HPDE6-E6E7 (cell line): ENCODE results near the gene PDP2.
A peak's percentile ranks its signal among the peaks of the same experiment; 100 is the strongest.

Experiments used
- DNase-seq: peaks from one replicate; pipeline ENCODE4 v3.0.0; 2011; ENCODE audit warnings: missing footprints; ENCODE audit errors: extremely low spot score

The PDP2 gene

DNA sequence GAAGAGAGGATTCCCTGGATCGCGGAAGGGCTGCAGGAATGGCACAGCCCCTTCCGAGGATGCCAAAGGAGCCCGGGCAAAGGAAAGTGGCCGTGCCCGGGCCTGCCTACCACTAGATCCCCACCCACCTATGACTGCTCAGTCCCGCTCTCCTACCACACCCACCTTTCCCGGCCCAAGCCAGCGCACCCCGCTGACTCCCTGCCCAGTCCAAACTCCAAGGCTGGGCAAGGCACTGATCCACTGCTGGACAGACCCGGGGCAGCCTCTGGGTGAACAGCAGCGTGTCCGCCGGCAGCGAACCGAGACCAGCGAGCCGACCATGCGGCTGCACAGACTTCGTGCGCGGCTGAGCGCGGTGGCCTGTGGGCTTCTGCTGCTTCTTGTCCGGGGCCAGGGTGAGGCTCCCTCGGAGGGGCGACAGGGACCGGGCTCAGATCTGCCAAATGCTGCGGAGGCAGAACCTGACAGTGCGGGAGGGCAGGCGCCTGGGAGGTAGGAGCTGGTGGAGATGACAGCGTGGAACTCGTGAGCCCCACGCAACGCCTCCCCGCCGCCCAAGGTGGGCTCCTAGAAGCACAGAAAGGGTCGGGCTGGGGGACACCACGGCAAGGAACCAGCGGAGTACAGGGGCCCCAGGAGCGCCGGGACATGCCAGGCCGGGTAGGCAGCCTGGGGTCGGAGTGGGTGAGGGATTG lies 55.1 kb downstream of the PDP2 start, which contains the start of gene CES2:
Gene CES2 (plus strand): TSS at position 203 of the 698 bp plus-strand sequence. CDS start 120 bp downstream, at position 323.
- DNase-seq: peak; percentile 96

- no peak for DNase-seq
Observed at GRCh38 chr16:66936462-66936861, 56.1 kb downstream of the PDP2 start.

DNA sequence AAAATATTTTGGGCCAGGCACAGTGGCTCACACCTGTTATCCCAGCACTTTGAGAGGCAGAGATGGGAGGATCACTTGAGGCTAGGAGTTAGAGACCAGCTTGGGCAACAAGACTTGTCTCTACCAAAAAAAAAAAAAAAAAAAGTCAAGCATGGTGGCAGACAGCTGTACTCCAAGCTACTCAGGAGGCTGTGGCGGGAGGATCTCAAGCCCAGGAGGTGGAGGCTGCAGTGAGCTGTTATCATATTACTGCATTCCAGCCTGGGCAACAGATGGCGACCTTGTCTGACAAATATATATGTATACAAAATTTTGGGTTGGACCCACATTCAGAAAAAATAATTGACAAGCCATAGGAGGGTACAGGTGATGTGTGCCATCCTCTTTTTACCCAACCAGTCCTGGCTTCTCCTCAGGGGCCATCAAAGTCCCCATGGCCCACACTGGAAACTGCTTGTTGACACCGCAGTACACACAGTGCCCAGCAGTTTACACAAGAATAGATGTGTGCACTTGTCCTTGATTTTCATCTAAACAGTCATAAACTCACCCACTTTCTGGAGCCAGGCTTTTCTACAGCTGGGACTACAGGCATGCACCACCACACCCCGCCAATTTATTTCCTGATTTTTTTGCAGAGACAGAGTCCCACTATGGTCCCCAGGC lies 56.7 kb downstream of the PDP2 start:
- no peak for DNase-seq

DNA sequence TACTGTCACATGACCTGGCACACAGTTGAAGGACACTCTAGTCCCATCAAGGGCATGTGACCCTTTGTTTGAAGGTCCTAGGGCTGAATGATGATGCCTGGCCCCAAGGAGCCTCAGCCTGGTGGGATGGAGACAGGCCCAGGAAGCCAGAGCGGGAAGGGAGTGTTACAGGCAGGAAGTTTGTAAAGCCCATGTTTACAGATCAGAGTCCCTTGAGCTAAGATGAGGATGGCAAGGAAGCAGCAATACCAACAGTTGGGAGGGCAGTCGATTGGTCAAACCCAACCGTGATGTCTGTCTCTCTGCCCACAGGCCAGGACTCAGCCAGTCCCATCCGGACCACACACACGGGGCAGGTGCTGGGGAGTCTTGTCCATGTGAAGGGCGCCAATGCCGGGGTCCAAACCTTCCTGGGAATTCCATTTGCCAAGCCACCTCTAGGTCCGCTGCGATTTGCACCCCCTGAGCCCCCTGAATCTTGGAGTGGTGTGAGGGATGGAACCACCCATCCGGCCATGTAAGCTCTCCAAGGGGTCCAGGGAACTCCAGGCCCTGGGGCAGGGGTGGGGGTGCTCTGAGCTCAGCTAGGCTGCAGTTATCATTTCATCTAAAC lies 57.5 kb downstream of the PDP2 start:
- no peak for DNase-seq

DNA sequence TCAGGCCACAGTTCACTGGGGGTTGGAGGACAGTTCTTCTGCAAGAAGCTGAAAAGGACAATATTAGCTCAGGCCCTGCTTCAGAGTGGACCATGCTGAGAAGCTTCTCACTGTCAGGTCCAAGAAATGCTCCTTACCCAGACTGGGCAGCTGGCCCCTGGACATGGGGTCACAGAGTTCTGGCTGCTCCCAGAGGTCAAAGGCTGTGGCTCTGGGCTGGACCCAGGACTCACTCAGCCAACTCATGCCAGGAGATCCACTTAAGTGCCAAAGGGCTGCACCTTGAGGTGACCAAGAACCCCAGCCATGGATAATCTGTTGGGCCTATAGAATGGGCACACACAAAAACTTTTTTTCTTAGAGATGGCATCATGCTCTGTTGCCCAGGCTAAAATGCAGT lies 59.1 kb downstream of the PDP2 start:
- DNase-seq: no peak

GRCh38 chr16:66940236-66940635 lies 59.9 kb downstream of the PDP2 start:
- no peak for DNase-seq
